Stomach (tissue), 4 donors: ENCODE results near the gene ANP32E.

Source experiments
- EP300 ChIP-seq: sonication (generic); formaldehyde crosslinking; IDR thresholded peaks from one replicate; pipeline ENCODE4 v1.6.1; 2017; ENCODE audit warnings: antibody characterized with exemption
- POLR2A ChIP-seq, 4 donors: fragments of 450-650 bp; IDR thresholded peaks; one replicate each; pipeline ENCODE4 v1.6.1; 2016; ENCODE audit warnings: antibody characterized with exemption in 4 of 4, control low read depth in 2 of 4, mild to moderate bottlenecking in 1 of 4, moderate library complexity in 1 of 4
- POLR2AphosphoS5 ChIP-seq, 3 donors: sonication (generic); formaldehyde crosslinking; IDR thresholded peaks; one replicate each; pipeline ENCODE4 v1.6.1; 2016; ENCODE audit warnings: antibody characterized with exemption in 3 of 3
- TF ChIP-seq, protein P1 (sequence below), 7 experiments: fragments of 450-650 bp in 4 of 7; fragments of 200-600 bp in 3 of 7; sonication (generic) in 3 of 7; IDR thresholded peaks; one replicate each; pipeline ENCODE4 v1.5.1; 2016 to 2019; ENCODE audit warnings: antibody characterized with exemption in 7 of 7, control low read depth in 2 of 7, mild to moderate bottlenecking in 1 of 7

DNA sequence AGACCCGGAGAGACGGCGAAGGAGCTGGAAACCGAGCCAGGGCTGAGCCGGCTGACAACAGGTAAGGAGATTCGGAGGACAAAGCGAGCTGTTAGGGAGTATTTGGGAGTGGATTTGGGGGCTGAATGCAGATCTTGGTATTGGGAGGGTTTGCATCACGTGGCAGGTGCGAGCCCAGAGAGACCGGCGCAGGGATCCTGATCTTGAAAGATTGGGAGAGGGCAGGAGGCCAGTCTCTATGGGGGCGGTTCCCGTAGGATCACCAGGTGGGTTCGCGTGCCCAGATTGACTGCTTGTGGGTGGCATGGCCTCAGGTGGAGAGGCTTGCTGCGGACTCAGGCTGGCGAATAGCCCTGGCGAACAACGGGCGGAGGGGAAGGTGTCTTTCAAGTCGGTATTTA is 46.6 kb upstream of the ANP32E start:
- peak in 2 of 3 donors; percentile 0 to 56 for TF ChIP-seq POLR2AphosphoS5 (IDR thresholded peaks at IDR 0.05)
- no peak for TF ChIP-seq POLR2A (IDR thresholded peaks at IDR 0.05)
- TF ChIP-seq, protein P1, sequence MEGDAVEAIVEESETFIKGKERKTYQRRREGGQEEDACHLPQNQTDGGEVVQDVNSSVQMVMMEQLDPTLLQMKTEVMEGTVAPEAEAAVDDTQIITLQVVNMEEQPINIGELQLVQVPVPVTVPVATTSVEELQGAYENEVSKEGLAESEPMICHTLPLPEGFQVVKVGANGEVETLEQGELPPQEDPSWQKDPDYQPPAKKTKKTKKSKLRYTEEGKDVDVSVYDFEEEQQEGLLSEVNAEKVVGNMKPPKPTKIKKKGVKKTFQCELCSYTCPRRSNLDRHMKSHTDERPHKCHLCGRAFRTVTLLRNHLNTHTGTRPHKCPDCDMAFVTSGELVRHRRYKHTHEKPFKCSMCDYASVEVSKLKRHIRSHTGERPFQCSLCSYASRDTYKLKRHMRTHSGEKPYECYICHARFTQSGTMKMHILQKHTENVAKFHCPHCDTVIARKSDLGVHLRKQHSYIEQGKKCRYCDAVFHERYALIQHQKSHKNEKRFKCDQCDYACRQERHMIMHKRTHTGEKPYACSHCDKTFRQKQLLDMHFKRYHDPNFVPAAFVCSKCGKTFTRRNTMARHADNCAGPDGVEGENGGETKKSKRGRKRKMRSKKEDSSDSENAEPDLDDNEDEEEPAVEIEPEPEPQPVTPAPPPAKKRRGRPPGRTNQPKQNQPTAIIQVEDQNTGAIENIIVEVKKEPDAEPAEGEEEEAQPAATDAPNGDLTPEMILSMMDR (IDR thresholded peaks at IDR 0.05) = no peak
- TF ChIP-seq EP300 = no peak
